Left renal cortex interstitium (tissue), 4 donors: ENCODE measurements around the gene BMP8A. TPM values are rescaled to one million over a fixed set of nuclear protein-coding genes. Genes with fewer than 3 reads are reported as not detected.
"Not testable (repeated sequence)": the region's sequence is repeated elsewhere in the genome, so short reads cannot be mapped to it uniquely, and the experiment has no call there.

Source experiments
- DNase-seq, 4 donors: peaks; one replicate each; pipeline ENCODE4 v3.0.0-alpha.2; 2013; ENCODE audit warnings: low read depth in 4 of 4, low spot score in 2 of 4, missing footprints in 1 of 4
- polyA plus RNA-seq, 4 donors: library from polyadenylated mRNA; unstranded; fragments of 120-200 nt; gene quantifications; one replicate each; pipeline ENCODE4 v1.2.1, GENCODE V29; 2013; ENCODE audit not compliant: insufficient read length in 4 of 4

Gene BMP8A
- polyA plus RNA-seq, 4 donors: 0.41 to 0.88 (median 0.50) TPM

GRCh38 chr1:39481289-39481688 lies 10.1 kb upstream of the BMP8A start:
- no peak for DNase-seq

GRCh38 chr1:39483276-39483675 lies 8.2 kb upstream of the BMP8A start:
- no peak for DNase-seq

GRCh38 chr1:39484564-39484963 lies 6.9 kb upstream of the BMP8A start:
- no peak for DNase-seq

- no peak for DNase-seq
These were observed 6.2 kb upstream of the BMP8A start for GRCh38 chr1:39485046-39485803.

- DNase-seq: no peak
These were observed 3.4 kb upstream of the BMP8A start for GRCh38 chr1:39488012-39488545.

- DNase-seq: no peak
These were observed 2.5 kb upstream of the BMP8A start for GRCh38 chr1:39488793-39489566.

GRCh38 chr1:39489567-39490239 lies 1.7 kb upstream of the BMP8A start:
- no peak for DNase-seq

GRCh38 chr1:39490596-39491145 lies 765 bp upstream of the BMP8A start:
- no peak for DNase-seq

GRCh38 chr1:39492118-39493042 lies 944 bp downstream of the BMP8A start:
- not testable (repeated sequence) for DNase-seq

GRCh38 chr1:39493043-39493810 lies 1.8 kb downstream of the BMP8A start:
- DNase-seq: not testable (repeated sequence)

- no peak for DNase-seq
These were observed 3.4 kb downstream of the BMP8A start for GRCh38 chr1:39494671-39495410.

GRCh38 chr1:39496520-39496919 lies 5.1 kb downstream of the BMP8A start:
- not testable (repeated sequence) for DNase-seq

GRCh38 chr1:39497585-39497984 lies 6.1 kb downstream of the BMP8A start:
- no peak for DNase-seq

- DNase-seq: not testable (repeated sequence)
These were observed 6.8 kb downstream of the BMP8A start for GRCh38 chr1:39498096-39498710.

- DNase-seq: not testable (repeated sequence)
These were observed 7.4 kb downstream of the BMP8A start for GRCh38 chr1:39498821-39499220.

- no peak for DNase-seq
These were observed 8.2 kb downstream of the BMP8A start for GRCh38 chr1:39499668-39500067.

GRCh38 chr1:39500862-39501389 lies 9.5 kb downstream of the BMP8A start:
- DNase-seq: no peak

GRCh38 chr1:39501666-39502065 lies 10.2 kb downstream of the BMP8A start:
- DNase-seq: no peak
